22Rv1 (cell line): Measurements from ENCODE around the gene C12orf75.

ENCODE experiments used
- ZFX ChIP-seq: fragments of 450-650 bp; IDR thresholded peaks from 2 replicates; pipeline ENCODE4 v1.6.1; 2017; ENCODE audit warnings: antibody characterized with exemption, borderline replicate concordance
- TF ChIP-seq, protein P1 (sequence below): fragments of 450-650 bp; IDR thresholded peaks from 2 replicates; pipeline ENCODE4 v1.5.1; 2017; ENCODE audit warnings: mild to moderate bottlenecking

DNA sequence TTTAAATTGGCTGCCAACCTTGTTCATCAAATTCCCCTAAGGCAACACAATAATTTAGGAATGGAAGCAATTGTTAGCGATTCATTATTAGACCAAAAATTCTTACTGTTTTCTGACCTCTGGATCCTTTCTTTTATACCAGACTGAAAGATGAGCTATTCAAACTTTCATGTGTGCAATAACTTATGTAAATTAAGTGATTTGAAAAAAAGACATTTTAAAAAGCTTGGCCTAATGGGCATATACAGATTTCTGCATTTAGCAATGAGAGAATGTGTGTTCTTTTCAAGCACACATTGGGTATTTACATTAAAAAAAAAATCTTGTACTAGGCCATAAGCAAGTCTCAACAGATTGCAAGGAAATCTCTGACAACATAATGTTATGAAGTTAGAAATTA, 65.5 kb downstream of the C12orf75 start:
- TF ChIP-seq, protein P1, sequence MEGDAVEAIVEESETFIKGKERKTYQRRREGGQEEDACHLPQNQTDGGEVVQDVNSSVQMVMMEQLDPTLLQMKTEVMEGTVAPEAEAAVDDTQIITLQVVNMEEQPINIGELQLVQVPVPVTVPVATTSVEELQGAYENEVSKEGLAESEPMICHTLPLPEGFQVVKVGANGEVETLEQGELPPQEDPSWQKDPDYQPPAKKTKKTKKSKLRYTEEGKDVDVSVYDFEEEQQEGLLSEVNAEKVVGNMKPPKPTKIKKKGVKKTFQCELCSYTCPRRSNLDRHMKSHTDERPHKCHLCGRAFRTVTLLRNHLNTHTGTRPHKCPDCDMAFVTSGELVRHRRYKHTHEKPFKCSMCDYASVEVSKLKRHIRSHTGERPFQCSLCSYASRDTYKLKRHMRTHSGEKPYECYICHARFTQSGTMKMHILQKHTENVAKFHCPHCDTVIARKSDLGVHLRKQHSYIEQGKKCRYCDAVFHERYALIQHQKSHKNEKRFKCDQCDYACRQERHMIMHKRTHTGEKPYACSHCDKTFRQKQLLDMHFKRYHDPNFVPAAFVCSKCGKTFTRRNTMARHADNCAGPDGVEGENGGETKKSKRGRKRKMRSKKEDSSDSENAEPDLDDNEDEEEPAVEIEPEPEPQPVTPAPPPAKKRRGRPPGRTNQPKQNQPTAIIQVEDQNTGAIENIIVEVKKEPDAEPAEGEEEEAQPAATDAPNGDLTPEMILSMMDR, result no peak
- TF ChIP-seq ZFX, result no peak
